GM10248 (cell line): ENCODE results near the gene NUDT4.

ENCODE experiments used
- CTCF ChIA-PET: fragments of 300-600 bp; sonication (Branson Sonifier 250); formaldehyde crosslinking; extraction: SDS; loops from one replicate; lab custom pipeline; 2021; ENCODE audit warnings: antibody characterized with exemption; lab: Yijun Ruan, JAX
- POLR2A ChIA-PET: fragments of 350-650 bp; sonication (Branson Sonifier 250); formaldehyde crosslinking; extraction: SDS; loops from one replicate; lab custom pipeline; 2020; ENCODE audit warnings: antibody characterized with exemption; lab: Yijun Ruan, JAX
- DNase-seq: peaks from one replicate; pipeline ENCODE4 v3.0.0; 2012; ENCODE audit errors: extremely low spot score
- CTCF ChIP-seq: IDR thresholded peaks from 2 replicates; pipeline ENCODE4 v1.5.1; 2012; ENCODE audit warnings: mild to moderate bottlenecking, low read depth; ENCODE audit errors: extremely low read depth, missing control alignments, control extremely low read depth

Gene NUDT4

GRCh38 chr12:93356214-93356613 is 21.5 kb upstream of the NUDT4 start:
- DNase-seq = no peak
- no peak for TF ChIP-seq CTCF
- POLR2A ChIA-PET = no interaction called here
- CTCF ChIA-PET = no interaction called here

GRCh38 chr12:93358058-93358457 is 19.7 kb upstream of the NUDT4 start:
- peak; percentile 57 for DNase-seq
- ChIA-PET CTCF (interaction anchor here (1.2 to 1.5 kb wide), 2 partner anchors 23 to 50 kb away, joined by 3 read pairs; no protein-coding TSS in a partner anchor), POLR2A (no interaction called here)
- TF ChIP-seq CTCF = no peak

GRCh38 chr12:93358821-93359220 is 18.9 kb upstream of the NUDT4 start:
- DNase-seq = no peak
- ChIA-PET POLR2A (no interaction called here), CTCF (interaction anchor here (1.5 kb wide), 2 partner anchors 17 to 22 kb away, joined by 3 read pairs; no protein-coding TSS in a partner anchor)
- no peak for TF ChIP-seq CTCF

GRCh38 chr12:93360688-93361087 is 17.0 kb upstream of the NUDT4 start:
- ChIA-PET POLR2A (interaction anchor here (0.5 kb wide), 1 partner anchor 169 kb away, joined by 3 read pairs; no protein-coding TSS in a partner anchor), CTCF (interaction anchor here (1.3 to 2.5 kb wide), 2 partner anchors 10 to 16 kb away, joined by 4 to 7 read pairs; no protein-coding TSS in a partner anchor)
- DNase-seq = no peak
- no peak for TF ChIP-seq CTCF

- ChIA-PET POLR2A (interaction anchor here (0.5 kb wide), 1 partner anchor 170 kb away, joined by 3 read pairs; no protein-coding TSS in a partner anchor), CTCF (interaction anchor here (1.3 to 2.5 kb wide), 2 partner anchors 9 to 15 kb away, joined by 4 to 7 read pairs; no protein-coding TSS in a partner anchor)
These were observed 16.4 kb upstream of the NUDT4 start for GRCh38 chr12:93361151-93361919.

More at GRCh38 chr12:93361151-93361919, 16.4 kb upstream of the NUDT4 start:
- DNase-seq = no peak
- TF ChIP-seq CTCF = no peak
